SK-N-SH (cell line): ENCODE measurements around the gene SLCO2A1. TPM values are rescaled to one million over a fixed set of nuclear protein-coding genes. Genes with fewer than 3 reads are reported as not detected.

Experiments
- CTCF ChIA-PET: fragments of 300-600, 350-600 bp; formaldehyde crosslinking; extraction: SDS; loops from one replicate; lab custom pipeline; 2021; lab: Yijun Ruan, JAX
- POLR2A ChIA-PET: fragments of 350-600 bp; sonication (Branson Sonifier 250); formaldehyde crosslinking; extraction: SDS; loops from one replicate; lab custom pipeline; 2020; ENCODE audit warnings: antibody characterized with exemption, inconsistent platforms; lab: Yijun Ruan, JAX
- DNase-seq: peaks from one replicate; pipeline ENCODE4 v3.0.0; 2012
- H2AFZ ChIP-seq: fragments of 200-600 bp; sonication (generic); 2 replicates; pipeline ENCODE4 v1.8.1; 2016; ENCODE audit warnings: antibody characterized with exemption, mild to moderate bottlenecking, low read depth
- H3F3A ChIP-seq: fragments of 200-600 bp; sonication (generic); replicated peaks from 2 replicates; pipeline ENCODE3; 2016; ENCODE audit warnings: antibody characterized with exemption, mild to moderate bottlenecking; ENCODE audit not compliant: insufficient read depth
- H3K27ac ChIP-seq, 2 experiments: fragments of 200-500 bp in 1 of 2; fragments of 200-600 bp in 1 of 2; sonication (Bioruptor generic) in 1 of 2; sonication (generic), shearing (Covaris generic) in 1 of 2; 2 replicates each; pipeline versions ENCODE4 v1.5.1 to v1.6.1; 2014 to 2016; ENCODE audit warnings: low read depth in 2 of 2, inconsistent platforms in 1 of 2, low read length in 1 of 2, mild to moderate bottlenecking in 1 of 2, mixed read lengths in 1 of 2
- H3K27me3 ChIP-seq: fragments of 200-600 bp; sonication (generic), shearing (Covaris generic); 2 replicates; pipeline ENCODE4 v1.6.1; 2016; ENCODE audit warnings: mixed run types; ENCODE audit not compliant: insufficient read depth
- H3K36me3 ChIP-seq, 2 experiments: fragments of 200-500 bp in 1 of 2; fragments of 200-600 bp in 1 of 2; sonication (Bioruptor generic) in 1 of 2; sonication (generic) in 1 of 2; replicated peaks in 1 of 2; 2 replicates each; pipeline versions ENCODE3 to v1.5.1; 2014 to 2016; ENCODE audit warnings: low read length in 1 of 2, mild to moderate bottlenecking in 1 of 2; ENCODE audit not compliant: insufficient read depth in 2 of 2, control insufficient read depth in 1 of 2
- H3K4me1 ChIP-seq, 2 experiments: fragments of 200-500 bp in 1 of 2; fragments of 200-600 bp in 1 of 2; sonication (Bioruptor generic) in 1 of 2; sonication (generic), shearing (Covaris generic) in 1 of 2; 2 replicates each; pipeline versions ENCODE4 v1.5.1 to v1.6.1; 2014 to 2016; ENCODE audit warnings: low read depth in 1 of 2, low read length in 1 of 2, mixed run types in 1 of 2; ENCODE audit not compliant: insufficient read depth in 2 of 2, control insufficient read depth in 1 of 2
- H3K4me2 ChIP-seq: fragments of 200-600 bp; sonication (generic), shearing (Covaris generic); 2 replicates; pipeline ENCODE4 v1.6.1; 2017; ENCODE audit warnings: mixed run types
- H3K4me3 ChIP-seq, 2 experiments: fragments of 200-500 bp in 1 of 2; fragments of 200-600 bp in 1 of 2; sonication (Bioruptor generic) in 1 of 2; sonication (generic), shearing (Covaris generic) in 1 of 2; 2 replicates each; pipeline versions ENCODE4 v1.5.1 to v1.8.1; 2014 to 2016; ENCODE audit warnings: low read depth in 2 of 2, inconsistent platforms in 1 of 2, low read length in 1 of 2, mild to moderate bottlenecking in 1 of 2, mixed read lengths in 1 of 2, moderate library complexity in 1 of 2
- H3K79me2 ChIP-seq: fragments of 200-600 bp; sonication (generic); 2 replicates; pipeline ENCODE4 v1.8.1; 2017; ENCODE audit warnings: mild to moderate bottlenecking; ENCODE audit not compliant: insufficient read depth
- H3K9ac ChIP-seq: fragments of 200-600 bp; sonication (generic); 2 replicates; pipeline ENCODE4 v1.6.1; 2017; ENCODE audit warnings: mixed run types
- H3K9me2 ChIP-seq: fragments of 200-600 bp; sonication (generic); 2 replicates; pipeline ENCODE4 v1.6.1; 2017; ENCODE audit warnings: mixed run types
- H3K9me3 ChIP-seq: fragments of 200-600 bp; sonication (generic); 2 replicates; pipeline ENCODE4 v1.6.1; 2017; ENCODE audit warnings: mixed run types, mild to moderate bottlenecking, moderate library complexity
- H4K20me1 ChIP-seq: fragments of 200-600 bp; sonication (generic); 2 replicates; pipeline ENCODE4 v1.6.1; 2017; ENCODE audit warnings: mild to moderate bottlenecking, mixed run types; ENCODE audit not compliant: insufficient read depth
- JUND ChIP-seq: IDR thresholded peaks from 2 replicates; pipeline ENCODE4 v1.4.0; 2012
- MXI1 ChIP-seq: IDR thresholded peaks from 2 replicates; pipeline ENCODE4 v1.6.1; 2012; ENCODE audit warnings: mild to moderate bottlenecking, low read depth, low read length, improper control_type of control experiment
- YY1 ChIP-seq: IDR thresholded peaks from 2 replicates; pipeline ENCODE4 v1.4.0; 2012; ENCODE audit warnings: low read depth, mild to moderate bottlenecking
- WGBS: methylation state at CpG from one replicate; pipeline ENCODE4 v1.1.6; 2017; ENCODE audit warnings: low lambda C conversion rate; 5-methylcytosine and 5-hydroxymethylcytosine counted together
- polyA plus RNA-seq, 3 experiments: library from polyadenylated mRNA; depleted of rRNA; stranded (reverse); fragments of >200 nt; gene quantifications; 2 replicates each; pipeline ENCODE4 v1.2.3, GENCODE V29; 2012
- TF ChIP-seq, protein P1 (sequence below): fragments of 200-600 bp; sonication (generic); IDR thresholded peaks from 2 replicates; pipeline ENCODE4 v1.6.1; 2017; ENCODE audit warnings: antibody characterized with exemption, mild to moderate bottlenecking, moderate library complexity
- TF ChIP-seq, protein P2 (sequence below): IDR thresholded peaks from 2 replicates; pipeline ENCODE4 v1.6.1; 2012; ENCODE audit warnings: mild to moderate bottlenecking, low read depth, low read length, moderate library complexity

Gene SLCO2A1
- polyA plus RNA-seq, 1 of the 3 experiments (the other 2 are of a cell fraction) = 9.3 TPM

DNA sequence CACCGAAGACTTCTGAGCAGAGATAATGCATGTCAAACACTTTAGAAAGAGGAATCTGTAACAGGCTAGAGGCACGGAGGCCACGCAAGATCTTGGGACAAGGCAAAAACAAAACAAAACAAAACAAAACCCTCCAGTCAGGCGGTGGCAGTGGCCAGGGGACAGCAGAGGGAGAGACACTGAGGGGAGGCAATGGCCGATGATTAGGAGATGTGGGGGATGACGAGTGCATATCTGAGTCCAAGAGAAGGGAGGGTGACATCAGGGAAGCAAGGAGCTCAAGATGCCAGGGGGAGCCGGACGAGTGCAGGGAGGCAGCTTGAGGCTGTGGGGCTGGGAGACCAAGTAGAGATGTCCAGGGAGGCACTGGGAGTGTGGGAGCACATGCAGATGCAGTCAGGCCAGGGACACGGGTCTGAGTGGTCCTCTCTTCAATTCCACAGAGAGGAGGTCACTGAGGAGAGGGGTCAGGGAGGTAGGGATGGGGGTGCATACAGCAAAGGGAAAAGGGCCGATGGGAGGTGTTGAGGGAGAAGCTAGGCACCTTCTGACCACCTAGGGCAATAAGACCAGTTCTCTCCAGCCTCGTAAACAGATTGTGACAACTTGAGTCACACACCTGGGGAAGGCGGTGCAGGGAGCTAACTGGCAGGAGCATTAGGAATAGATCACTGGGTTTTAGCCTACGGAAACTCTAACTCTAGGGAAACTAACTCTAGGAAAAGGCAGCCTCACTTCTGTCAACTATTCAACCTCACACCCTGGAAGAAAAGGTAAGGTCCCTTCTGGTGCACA lies 29.6 kb downstream of the SLCO2A1 start:
- no peak overlapping the region for H3K9ac ChIP-seq
- ChIA-PET CTCF (no interaction called here), POLR2A (no interaction called here)
- 85% methylated on average over 13 of the region's 13 CpGs for WGBS
- H2AFZ ChIP-seq = no peak overlapping the region
- H3K4me2 ChIP-seq = no peak overlapping the region
- no peaks in the 10 kb centered on the region for H3K27me3 ChIP-seq
- no peak overlapping the region for H3K27ac ChIP-seq
- no peaks in the 10 kb centered on the region for H3K79me2 ChIP-seq
- peaks cover 6% of the 10 kb centered on the region for H3F3A ChIP-seq
- no peaks in the 10 kb centered on the region for H3K36me3 ChIP-seq
- H4K20me1 ChIP-seq = no peaks in the 10 kb centered on the region
- no peak overlapping the region for H3K4me3 ChIP-seq
- H3K9me2 ChIP-seq = no peaks in the 10 kb centered on the region
- H3K4me1 ChIP-seq = peaks cover 3% of the 10 kb centered on the region in 2 experiments; a peak in 2 of 4 replicates
- H3K9me3 ChIP-seq = no peaks in the 10 kb centered on the region
- no peak for DNase-seq
- TF ChIP-seq JUND (no peak), MXI1 (no peak)

DNA sequence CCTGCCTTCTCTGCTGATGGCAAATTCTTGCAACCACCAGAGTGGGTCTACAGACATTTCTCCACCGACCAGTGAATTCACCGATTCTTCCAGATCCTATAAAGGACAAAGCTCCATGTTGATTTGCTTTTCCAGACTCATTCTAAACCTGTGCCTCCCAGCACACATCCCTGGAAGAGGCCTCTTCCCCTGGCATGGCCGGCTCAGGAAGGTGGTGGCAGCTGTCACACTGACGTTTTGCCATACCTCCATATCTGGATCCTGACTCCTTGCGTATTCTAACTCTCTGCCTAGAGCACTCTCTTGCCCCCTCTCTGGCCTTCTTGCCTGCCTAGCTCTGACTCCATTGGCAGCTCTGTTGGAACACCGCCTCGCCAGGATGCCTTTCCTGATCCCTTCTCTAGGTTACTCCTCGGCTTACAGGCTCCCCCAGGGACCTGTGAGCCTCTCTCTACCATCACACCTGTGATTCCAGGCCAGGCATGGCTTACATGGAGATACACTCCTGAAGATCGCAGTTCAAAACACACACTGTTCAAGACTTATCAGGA lies 31.0 kb downstream of the SLCO2A1 start:
- WGBS = 79% methylated on average over 9 of the region's 9 CpGs
- Histone ChIP-seq H4K20me1 (no peaks in the 10 kb centered on the region), H3K4me1 (peaks cover 3% of the 10 kb centered on the region in 2 experiments; a peak in 2 of 4 replicates), H3K9me3 (no peaks in the 10 kb centered on the region), H3K79me2 (no peaks in the 10 kb centered on the region), H3K9ac (no peak overlapping the region), H3K4me3 (no peak overlapping the region), H2AFZ (no peak overlapping the region), H3K9me2 (no peaks in the 10 kb centered on the region), H3K4me2 (no peak overlapping the region), H3K36me3 (no peaks in the 10 kb centered on the region), H3K27me3 (no peaks in the 10 kb centered on the region), H3F3A (no peaks in the 10 kb centered on the region), H3K27ac (no peak overlapping the region)
- TF ChIP-seq, protein P1, sequence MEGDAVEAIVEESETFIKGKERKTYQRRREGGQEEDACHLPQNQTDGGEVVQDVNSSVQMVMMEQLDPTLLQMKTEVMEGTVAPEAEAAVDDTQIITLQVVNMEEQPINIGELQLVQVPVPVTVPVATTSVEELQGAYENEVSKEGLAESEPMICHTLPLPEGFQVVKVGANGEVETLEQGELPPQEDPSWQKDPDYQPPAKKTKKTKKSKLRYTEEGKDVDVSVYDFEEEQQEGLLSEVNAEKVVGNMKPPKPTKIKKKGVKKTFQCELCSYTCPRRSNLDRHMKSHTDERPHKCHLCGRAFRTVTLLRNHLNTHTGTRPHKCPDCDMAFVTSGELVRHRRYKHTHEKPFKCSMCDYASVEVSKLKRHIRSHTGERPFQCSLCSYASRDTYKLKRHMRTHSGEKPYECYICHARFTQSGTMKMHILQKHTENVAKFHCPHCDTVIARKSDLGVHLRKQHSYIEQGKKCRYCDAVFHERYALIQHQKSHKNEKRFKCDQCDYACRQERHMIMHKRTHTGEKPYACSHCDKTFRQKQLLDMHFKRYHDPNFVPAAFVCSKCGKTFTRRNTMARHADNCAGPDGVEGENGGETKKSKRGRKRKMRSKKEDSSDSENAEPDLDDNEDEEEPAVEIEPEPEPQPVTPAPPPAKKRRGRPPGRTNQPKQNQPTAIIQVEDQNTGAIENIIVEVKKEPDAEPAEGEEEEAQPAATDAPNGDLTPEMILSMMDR = no peak
- TF ChIP-seq, protein P2, sequence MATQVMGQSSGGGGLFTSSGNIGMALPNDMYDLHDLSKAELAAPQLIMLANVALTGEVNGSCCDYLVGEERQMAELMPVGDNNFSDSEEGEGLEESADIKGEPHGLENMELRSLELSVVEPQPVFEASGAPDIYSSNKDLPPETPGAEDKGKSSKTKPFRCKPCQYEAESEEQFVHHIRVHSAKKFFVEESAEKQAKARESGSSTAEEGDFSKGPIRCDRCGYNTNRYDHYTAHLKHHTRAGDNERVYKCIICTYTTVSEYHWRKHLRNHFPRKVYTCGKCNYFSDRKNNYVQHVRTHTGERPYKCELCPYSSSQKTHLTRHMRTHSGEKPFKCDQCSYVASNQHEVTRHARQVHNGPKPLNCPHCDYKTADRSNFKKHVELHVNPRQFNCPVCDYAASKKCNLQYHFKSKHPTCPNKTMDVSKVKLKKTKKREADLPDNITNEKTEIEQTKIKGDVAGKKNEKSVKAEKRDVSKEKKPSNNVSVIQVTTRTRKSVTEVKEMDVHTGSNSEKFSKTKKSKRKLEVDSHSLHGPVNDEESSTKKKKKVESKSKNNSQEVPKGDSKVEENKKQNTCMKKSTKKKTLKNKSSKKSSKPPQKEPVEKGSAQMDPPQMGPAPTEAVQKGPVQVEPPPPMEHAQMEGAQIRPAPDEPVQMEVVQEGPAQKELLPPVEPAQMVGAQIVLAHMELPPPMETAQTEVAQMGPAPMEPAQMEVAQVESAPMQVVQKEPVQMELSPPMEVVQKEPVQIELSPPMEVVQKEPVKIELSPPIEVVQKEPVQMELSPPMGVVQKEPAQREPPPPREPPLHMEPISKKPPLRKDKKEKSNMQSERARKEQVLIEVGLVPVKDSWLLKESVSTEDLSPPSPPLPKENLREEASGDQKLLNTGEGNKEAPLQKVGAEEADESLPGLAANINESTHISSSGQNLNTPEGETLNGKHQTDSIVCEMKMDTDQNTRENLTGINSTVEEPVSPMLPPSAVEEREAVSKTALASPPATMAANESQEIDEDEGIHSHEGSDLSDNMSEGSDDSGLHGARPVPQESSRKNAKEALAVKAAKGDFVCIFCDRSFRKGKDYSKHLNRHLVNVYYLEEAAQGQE = no peak
- no peak for TF ChIP-seq YY1
- DNase-seq = no peak
- POLR2A ChIA-PET = no interaction called here
- CTCF ChIA-PET = interaction anchor here (1.3 kb wide), 1 partner anchor 32 kb away, joined by 3 read pairs; no protein-coding TSS in a partner anchor
